GM12873 (cell line): ENCODE data around the gene ZFPM1.

Experiments
- CTCF ChIP-seq: IDR thresholded peaks from 2 replicates; pipeline ENCODE4 v1.5.1; 2012; ENCODE audit warnings: low read depth, mild to moderate bottlenecking, moderate library complexity, low read length, control low read depth; ENCODE audit not compliant: insufficient read depth; ENCODE audit errors: missing control alignments

Gene ZFPM1

GRCh38 chr16:88521674-88522073 lies 68.6 kb downstream of the ZFPM1 start:
- TF ChIP-seq CTCF, result no peak

GRCh38 chr16:88522276-88522949 lies 69.3 kb downstream of the ZFPM1 start:
- TF ChIP-seq CTCF, result no peak

GRCh38 chr16:88523309-88524161 lies 70.5 kb downstream of the ZFPM1 start:
- no peak for TF ChIP-seq CTCF

GRCh38 chr16:88524274-88524972 lies 71.3 kb downstream of the ZFPM1 start:
- TF ChIP-seq CTCF, result no peak

GRCh38 chr16:88524973-88525662 lies 72.0 kb downstream of the ZFPM1 start:
- no peak for TF ChIP-seq CTCF

- no peak for TF ChIP-seq CTCF
Measured at GRCh38 chr16:88525663-88525990, 72.5 kb downstream of the ZFPM1 start.
